Loucy (cell line): ENCODE data around the gene COL9A2.

Experiments
- EZH2phosphoT487 ChIP-seq: fragments of 200-600 bp; IDR thresholded peaks from 2 replicates; pipeline ENCODE4 v1.6.1; 2018; ENCODE audit warnings: antibody characterized with exemption, mild to moderate bottlenecking, moderate library complexity, borderline replicate concordance
- TF ChIP-seq, protein P1 (sequence below): fragments of 200-600 bp; sonication (generic); conservative IDR thresholded peaks from 2 replicates; pipeline ENCODE4 v1.5.1; 2014; ENCODE audit warnings: mild to moderate bottlenecking, antibody characterized with exemption, low read length

DNA sequence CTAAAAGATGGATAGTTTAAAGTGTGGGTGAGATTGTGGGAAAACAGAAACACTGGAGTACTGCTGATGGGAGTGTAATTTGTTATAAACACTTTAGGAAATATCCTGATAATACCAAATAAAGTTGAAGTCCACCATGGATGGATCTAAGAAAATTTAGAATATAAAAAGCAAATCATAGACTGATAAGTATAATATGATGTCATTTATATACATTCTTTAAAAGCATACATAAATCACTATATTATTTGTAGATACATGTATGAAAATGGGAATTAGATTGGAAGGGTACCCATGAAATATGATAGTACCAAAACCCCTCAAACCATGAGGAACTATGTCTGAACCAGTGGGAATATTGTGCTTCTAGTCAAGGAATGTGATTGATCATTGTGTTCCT, 51.2 kb downstream of the COL9A2 start:
- TF ChIP-seq, protein P1, sequence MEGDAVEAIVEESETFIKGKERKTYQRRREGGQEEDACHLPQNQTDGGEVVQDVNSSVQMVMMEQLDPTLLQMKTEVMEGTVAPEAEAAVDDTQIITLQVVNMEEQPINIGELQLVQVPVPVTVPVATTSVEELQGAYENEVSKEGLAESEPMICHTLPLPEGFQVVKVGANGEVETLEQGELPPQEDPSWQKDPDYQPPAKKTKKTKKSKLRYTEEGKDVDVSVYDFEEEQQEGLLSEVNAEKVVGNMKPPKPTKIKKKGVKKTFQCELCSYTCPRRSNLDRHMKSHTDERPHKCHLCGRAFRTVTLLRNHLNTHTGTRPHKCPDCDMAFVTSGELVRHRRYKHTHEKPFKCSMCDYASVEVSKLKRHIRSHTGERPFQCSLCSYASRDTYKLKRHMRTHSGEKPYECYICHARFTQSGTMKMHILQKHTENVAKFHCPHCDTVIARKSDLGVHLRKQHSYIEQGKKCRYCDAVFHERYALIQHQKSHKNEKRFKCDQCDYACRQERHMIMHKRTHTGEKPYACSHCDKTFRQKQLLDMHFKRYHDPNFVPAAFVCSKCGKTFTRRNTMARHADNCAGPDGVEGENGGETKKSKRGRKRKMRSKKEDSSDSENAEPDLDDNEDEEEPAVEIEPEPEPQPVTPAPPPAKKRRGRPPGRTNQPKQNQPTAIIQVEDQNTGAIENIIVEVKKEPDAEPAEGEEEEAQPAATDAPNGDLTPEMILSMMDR: no peak
- TF ChIP-seq EZH2phosphoT487: no peak
